Activated B cell treated with CpG ODN at 0.5 μM for 24 hours (primary cell): ENCODE measurements around the gene ANXA8. TPM values are rescaled to one million over a fixed set of nuclear protein-coding genes. Genes with fewer than 3 reads are reported as not detected.
"Not testable (repeated sequence)": the region's sequence is repeated elsewhere in the genome, so short reads cannot be mapped to it uniquely, and the experiment has no call there.

ENCODE experiments used
- ATAC-seq: fragments of 200-7000 bp; cut with Tn5 transposase; one replicate; pipeline ENCODE4 v1.10.0; 2021; ENCODE audit warnings: low read depth, mild to moderate bottlenecking, moderate library complexity
- CTCF ChIA-PET: fragments of 350-600 bp; sonication (Branson Sonifier 250); formaldehyde crosslinking; loops from one replicate; lab custom pipeline; 2021; ENCODE audit warnings: antibody characterized with exemption; lab: Charles Lee
- POLR2A ChIA-PET: fragments of 350-600 bp; sonication (Branson Sonifier 250); formaldehyde crosslinking; loops from one replicate; lab custom pipeline; 2021; ENCODE audit warnings: antibody characterized with exemption; lab: Charles Lee
- DNase-seq: peaks from one replicate; pipeline ENCODE4 v3.0.0; 2022
- H3K27ac Mint-ChIP-seq: one replicate; pipeline ENCODE4 v1.8.0; 2020; ENCODE audit warnings: mixed read lengths
- H3K27me3 Mint-ChIP-seq: one replicate; pipeline ENCODE4 v1.8.0; 2021; ENCODE audit warnings: mixed read lengths
- H3K36me3 Mint-ChIP-seq: one replicate; pipeline ENCODE4 v1.8.0; 2021; ENCODE audit warnings: low read depth, mixed read lengths
- H3K4me1 Mint-ChIP-seq: one replicate; pipeline ENCODE4 v1.8.0; 2021; ENCODE audit warnings: mixed read lengths
- H3K4me3 Mint-ChIP-seq: one replicate; pipeline ENCODE4 v1.8.0; 2020; ENCODE audit warnings: mild to moderate bottlenecking, mixed read lengths
- H3K9me3 Mint-ChIP-seq: one replicate; pipeline ENCODE4 v1.8.0; 2020; ENCODE audit warnings: mixed read lengths
- intact Hi-C: fragments of 100-400 bp; cut with micrococcal nuclease; formaldehyde crosslinking; loops from one replicate; pipeline ENCODE4 v1.15.1; 2024
- total RNA-seq: library from RNA; stranded (reverse); gene quantifications from 2 replicates; pipeline ENCODE4 v1.2.3, GENCODE V29; 2022

Gene ANXA8
- total RNA-seq, 1 donor from 2014 or later, result not detected

DNA sequence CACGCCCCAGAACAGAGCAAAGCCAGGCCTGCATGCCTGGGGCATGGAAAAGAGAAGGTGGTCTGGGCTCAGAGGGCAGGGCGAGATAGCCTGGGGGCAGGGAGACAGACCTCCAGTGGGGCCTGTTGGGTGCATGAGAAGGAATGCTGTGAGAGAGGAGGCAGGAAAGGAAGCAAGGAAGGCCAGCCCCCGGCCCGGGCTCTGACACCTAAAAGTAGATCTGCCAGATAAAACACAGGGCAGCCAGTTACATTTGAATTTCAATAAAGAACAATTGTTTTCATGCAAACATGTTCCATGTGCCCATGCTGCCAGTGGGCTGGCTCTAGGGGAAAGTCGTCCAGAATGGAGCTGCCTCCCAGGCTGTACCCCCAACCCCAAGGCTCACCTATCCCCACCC, 5.8 kb downstream of the ANXA8 start:
- CTCF ChIA-PET, H3K27ac Mint-ChIP-seq, H3K27me3 Mint-ChIP-seq, DNase-seq, H3K9me3 Mint-ChIP-seq, intact Hi-C loops, ATAC-seq, H3K36me3 Mint-ChIP-seq, POLR2A ChIA-PET, H3K4me1 Mint-ChIP-seq, H3K4me3 Mint-ChIP-seq: not testable (repeated sequence)

DNA sequence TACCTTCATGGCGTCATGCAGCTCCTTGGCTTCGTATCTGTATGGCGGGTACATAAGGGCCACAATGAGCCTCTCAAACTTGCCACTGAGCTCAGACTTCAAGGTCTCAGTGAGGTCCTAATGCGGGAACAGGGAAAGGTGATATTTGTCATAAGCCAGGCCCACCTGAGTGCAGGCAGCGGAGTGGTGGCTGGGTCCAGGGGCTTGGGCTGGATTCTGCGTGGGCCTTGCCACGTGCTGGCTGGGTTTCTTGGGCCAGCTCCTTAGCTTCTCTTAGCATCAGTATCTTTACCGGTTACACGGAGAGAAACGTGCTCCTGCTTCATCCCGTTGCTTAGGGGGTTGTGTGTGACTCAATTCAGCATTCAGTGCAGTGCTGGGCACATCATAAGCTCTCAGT, 6.8 kb downstream of the ANXA8 start:
- ATAC-seq, H3K4me1 Mint-ChIP-seq, DNase-seq, intact Hi-C loops, H3K27ac Mint-ChIP-seq, H3K36me3 Mint-ChIP-seq, H3K9me3 Mint-ChIP-seq, H3K4me3 Mint-ChIP-seq, CTCF ChIA-PET, POLR2A ChIA-PET, H3K27me3 Mint-ChIP-seq: not testable (repeated sequence)

DNA sequence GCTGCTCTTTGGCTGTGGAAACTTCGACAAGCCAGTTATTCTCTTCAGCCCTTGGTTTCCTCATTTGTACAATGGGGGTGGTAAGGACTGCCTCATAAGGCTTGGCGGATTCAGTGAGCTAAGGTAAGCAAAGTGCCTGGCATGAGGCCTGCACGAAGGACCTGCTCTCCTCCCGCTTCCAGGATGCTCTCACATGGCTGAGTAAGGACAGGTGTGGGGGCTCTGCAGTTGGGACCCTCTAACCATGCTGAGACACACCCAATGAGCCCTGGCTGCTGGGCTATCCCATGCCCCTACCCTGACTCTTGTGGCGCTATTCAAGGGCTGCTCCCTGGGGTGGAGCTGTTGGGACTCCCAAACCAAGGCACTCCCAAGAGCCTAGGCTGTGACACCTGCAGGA, 8.8 kb downstream of the ANXA8 start:
- H3K4me1 Mint-ChIP-seq, POLR2A ChIA-PET, DNase-seq, ATAC-seq, CTCF ChIA-PET, H3K27me3 Mint-ChIP-seq, H3K36me3 Mint-ChIP-seq, H3K27ac Mint-ChIP-seq, H3K4me3 Mint-ChIP-seq, H3K9me3 Mint-ChIP-seq, intact Hi-C loops: not testable (repeated sequence)

DNA sequence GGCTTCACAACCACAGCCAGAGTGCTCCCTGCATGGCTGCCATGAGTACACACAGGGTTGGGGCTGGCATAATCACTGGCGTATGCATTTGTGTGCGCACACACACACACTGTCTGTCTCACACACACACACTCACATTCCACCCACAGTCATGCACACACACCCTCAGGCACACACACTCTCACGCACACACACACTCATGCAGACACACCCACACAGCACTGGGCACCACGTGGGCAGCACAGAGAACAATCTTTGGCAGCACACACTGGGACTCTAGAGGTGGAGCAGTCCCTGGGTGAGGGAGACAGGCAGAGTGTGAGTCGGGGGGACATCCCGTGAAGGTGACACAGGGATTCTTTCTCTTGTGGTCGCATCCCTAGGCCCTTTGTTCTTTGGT, 10.4 kb downstream of the ANXA8 start:
- H3K4me1 Mint-ChIP-seq, intact Hi-C loops, H3K27ac Mint-ChIP-seq, DNase-seq, H3K4me3 Mint-ChIP-seq, H3K27me3 Mint-ChIP-seq, ATAC-seq, H3K36me3 Mint-ChIP-seq, H3K9me3 Mint-ChIP-seq, CTCF ChIA-PET, POLR2A ChIA-PET: not testable (repeated sequence)

DNA sequence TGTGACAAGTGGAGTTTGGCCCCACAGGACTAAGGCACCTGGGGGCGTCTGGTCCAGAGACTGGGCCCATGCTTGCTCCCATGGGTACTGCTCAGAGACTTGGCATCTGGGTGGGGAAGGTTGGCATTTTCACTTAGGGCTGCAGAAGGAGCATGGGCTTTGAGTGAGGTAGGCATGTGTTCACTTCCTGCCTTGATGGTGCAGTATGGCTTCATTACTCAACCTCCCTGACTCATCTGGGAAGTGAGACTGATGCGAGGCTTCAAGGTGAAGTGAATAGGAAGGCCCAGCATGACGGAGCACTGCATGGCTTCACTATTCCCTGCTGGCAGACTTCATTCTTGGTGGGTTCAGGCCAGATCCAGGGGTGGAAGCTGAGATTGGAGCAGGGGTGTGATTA, 11.3 kb downstream of the ANXA8 start:
- ATAC-seq, intact Hi-C loops, POLR2A ChIA-PET, CTCF ChIA-PET, H3K9me3 Mint-ChIP-seq, H3K36me3 Mint-ChIP-seq, H3K27ac Mint-ChIP-seq, H3K4me3 Mint-ChIP-seq, H3K27me3 Mint-ChIP-seq, DNase-seq, H3K4me1 Mint-ChIP-seq: not testable (repeated sequence)

DNA sequence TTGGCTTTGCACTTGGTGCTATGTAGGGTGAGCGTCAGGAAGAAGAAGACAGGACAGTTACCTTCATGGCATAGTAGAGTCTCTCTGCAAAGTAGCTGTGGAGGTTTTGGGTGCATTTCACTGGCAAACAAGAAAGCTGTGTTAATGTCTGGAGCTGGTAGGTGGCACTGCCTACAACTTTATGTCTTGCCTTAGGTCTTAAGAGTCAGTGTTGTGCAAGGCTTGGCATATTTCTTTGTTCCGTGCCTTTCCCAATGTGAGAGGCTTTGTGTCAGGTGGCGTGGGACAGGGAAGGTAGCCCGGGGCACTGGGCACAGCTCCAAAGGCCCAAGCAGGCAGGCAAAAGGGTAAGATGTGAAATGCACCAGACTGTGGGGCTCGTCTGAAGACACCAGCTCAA, 11.8 kb downstream of the ANXA8 start:
- ATAC-seq, CTCF ChIA-PET, H3K27me3 Mint-ChIP-seq, H3K9me3 Mint-ChIP-seq, H3K4me1 Mint-ChIP-seq, H3K4me3 Mint-ChIP-seq, DNase-seq, intact Hi-C loops, POLR2A ChIA-PET, H3K27ac Mint-ChIP-seq, H3K36me3 Mint-ChIP-seq: not testable (repeated sequence)

DNA sequence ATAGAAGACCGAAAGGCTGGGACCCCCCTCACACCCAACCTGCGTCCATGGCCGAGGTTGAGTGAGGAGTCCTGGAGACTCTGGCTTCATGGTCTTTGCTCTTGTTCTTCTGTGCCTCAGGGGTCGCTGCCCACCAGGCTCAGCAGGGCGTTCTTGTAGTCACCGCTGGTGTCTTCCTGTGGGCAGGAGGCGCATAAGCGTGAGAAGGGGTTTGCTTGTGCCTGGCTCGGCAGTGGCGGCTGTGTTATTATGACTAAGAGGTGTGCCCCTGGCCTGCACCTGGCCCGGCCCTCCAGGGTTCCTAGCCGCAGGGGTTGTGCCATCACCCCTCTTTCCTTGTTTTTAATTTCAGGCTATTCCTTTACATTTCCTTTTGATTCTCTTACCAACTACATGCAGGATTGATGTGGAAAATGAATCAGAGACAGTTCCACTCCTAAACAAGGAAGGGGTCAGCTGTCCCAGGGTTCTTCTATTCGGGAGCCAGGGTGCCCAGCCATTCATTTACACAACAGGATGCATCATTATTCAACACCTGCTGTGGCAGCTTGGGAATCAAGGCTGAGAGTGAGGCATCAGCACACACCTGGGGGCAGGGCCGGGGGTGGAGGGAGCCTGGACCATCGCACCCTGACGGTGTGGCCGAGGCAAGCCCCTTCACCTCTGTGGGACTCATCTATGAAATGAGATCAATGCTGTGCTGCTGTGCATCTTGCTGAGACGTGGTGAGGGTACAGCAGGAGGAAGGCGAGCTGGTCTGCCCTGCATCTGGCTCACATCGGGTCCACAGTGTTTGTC, 15.0 kb downstream of the ANXA8 start:
- H3K36me3 Mint-ChIP-seq, CTCF ChIA-PET, DNase-seq, H3K4me1 Mint-ChIP-seq, H3K27ac Mint-ChIP-seq, H3K27me3 Mint-ChIP-seq, ATAC-seq, H3K4me3 Mint-ChIP-seq, H3K9me3 Mint-ChIP-seq, intact Hi-C loops, POLR2A ChIA-PET: not testable (repeated sequence)

DNA sequence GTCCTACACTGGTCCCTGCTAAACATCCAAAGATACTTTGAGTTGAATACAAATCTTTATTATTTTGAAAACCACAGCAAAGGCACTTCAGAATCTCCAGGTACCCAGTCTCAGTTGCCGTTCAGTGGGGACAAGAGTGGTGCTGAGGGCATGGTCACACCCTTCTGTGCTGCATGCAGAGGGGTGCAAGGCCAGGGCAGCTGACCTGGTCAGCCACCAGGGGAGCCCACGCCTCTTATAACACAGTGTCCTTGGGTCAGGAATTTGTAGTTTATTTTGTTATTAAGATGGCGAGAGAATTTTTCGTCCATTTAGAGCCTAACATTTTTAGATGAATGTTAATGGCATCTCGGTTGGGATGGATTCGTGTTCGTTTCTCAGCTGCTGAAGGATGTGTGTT, 16.0 kb downstream of the ANXA8 start:
- H3K9me3 Mint-ChIP-seq, ATAC-seq, H3K27ac Mint-ChIP-seq, POLR2A ChIA-PET, DNase-seq, H3K4me1 Mint-ChIP-seq, intact Hi-C loops, H3K4me3 Mint-ChIP-seq, H3K27me3 Mint-ChIP-seq, H3K36me3 Mint-ChIP-seq, CTCF ChIA-PET: not testable (repeated sequence)

DNA sequence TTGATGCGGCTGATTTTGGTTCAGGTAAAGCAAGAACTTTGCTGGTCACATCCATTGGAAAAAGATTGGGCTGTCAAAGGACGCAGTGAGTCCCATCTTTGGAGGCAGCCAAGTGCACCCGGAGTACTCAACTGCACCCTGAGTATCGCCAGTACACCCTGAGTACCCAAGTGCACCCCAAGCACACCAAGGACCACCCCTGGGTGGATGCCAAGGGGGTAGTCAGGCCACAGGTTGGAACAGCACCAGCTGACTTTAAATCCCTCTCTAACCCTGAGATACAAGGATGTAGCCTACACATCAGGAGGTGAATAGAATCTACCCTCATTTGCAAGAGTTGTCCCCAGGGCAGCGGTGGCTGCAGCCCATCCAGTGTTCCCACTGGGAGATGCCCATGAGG, 16.5 kb downstream of the ANXA8 start:
- CTCF ChIA-PET, H3K4me1 Mint-ChIP-seq, H3K4me3 Mint-ChIP-seq, H3K27me3 Mint-ChIP-seq, POLR2A ChIA-PET, ATAC-seq, H3K27ac Mint-ChIP-seq, intact Hi-C loops, DNase-seq, H3K36me3 Mint-ChIP-seq, H3K9me3 Mint-ChIP-seq: not testable (repeated sequence)

DNA sequence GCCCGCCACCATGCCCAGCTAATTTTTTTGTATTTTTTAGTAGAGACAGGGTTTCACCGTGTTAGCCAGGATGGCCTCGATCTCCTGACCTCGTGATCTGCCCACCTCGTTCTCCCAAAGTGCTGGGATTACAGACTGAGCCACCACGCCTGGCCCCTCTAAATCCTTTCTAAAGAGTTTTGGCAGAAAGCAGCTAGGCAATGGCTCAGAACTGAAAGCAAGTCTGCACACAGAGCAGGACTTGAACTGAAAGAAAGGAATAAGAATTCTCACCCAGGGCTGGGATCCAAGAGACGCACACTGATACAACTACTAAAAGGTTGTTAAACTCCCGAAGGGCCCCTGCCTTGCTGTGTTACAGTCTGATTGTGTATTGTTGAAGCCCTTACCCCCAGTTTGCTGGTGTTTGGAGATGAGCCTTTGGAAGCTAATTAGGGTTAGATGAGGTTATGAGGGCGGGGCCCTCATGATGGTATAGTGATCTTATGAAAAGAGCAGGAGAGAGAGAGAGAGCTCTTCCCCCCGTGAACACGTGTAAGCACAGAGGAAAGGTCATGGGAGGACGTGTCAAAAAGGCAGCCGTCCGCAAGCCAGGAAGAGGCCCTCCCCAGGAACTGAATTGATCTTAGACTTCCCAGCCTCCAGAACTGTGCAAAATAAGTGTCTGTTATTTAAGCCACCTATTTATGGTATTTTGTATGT, 18.5 kb downstream of the ANXA8 start:
- H3K4me3 Mint-ChIP-seq, H3K4me1 Mint-ChIP-seq, CTCF ChIA-PET, H3K27ac Mint-ChIP-seq, ATAC-seq, H3K9me3 Mint-ChIP-seq, DNase-seq, intact Hi-C loops, H3K27me3 Mint-ChIP-seq, H3K36me3 Mint-ChIP-seq, POLR2A ChIA-PET: not testable (repeated sequence)

DNA sequence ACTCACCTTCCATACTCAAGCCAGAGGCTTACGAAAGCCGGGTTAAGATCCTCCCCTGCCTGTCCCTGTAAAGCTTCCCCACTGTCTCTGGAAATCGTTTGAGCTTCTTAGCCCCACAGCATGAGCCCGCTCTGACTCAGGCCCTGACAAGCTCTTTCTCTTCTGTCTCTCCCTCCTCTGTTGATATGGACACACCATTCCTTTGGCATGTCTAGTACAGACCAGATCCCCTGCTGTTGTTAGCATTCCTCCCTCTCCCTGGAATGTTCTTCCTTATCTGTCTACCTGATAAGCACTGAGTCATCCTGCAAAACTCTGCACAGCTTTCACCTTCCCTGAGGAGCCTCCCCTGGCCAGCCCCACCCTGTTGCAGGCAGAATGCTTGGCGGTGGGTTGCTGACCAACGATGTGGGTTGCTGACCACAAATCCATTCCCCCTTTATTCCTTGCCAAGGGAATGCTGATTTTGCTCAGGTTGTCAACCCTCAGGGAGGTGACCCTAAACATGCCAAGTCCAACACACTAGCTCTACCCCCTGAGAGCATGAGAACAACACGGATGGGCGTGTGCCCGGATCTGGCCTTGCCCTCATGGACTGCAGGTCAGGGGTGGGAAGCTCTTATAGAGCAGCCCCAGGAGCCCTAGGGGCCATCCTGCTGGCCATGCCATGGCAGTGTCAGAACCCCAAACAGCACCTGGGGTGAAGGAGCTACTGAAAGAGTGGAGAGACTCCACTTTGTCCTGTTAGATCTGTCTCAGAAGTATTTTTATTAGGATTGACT, 21.1 kb downstream of the ANXA8 start:
- H3K4me1 Mint-ChIP-seq, H3K27me3 Mint-ChIP-seq, H3K36me3 Mint-ChIP-seq, intact Hi-C loops, H3K27ac Mint-ChIP-seq, DNase-seq, H3K4me3 Mint-ChIP-seq, H3K9me3 Mint-ChIP-seq, ATAC-seq, POLR2A ChIA-PET, CTCF ChIA-PET: not testable (repeated sequence)

DNA sequence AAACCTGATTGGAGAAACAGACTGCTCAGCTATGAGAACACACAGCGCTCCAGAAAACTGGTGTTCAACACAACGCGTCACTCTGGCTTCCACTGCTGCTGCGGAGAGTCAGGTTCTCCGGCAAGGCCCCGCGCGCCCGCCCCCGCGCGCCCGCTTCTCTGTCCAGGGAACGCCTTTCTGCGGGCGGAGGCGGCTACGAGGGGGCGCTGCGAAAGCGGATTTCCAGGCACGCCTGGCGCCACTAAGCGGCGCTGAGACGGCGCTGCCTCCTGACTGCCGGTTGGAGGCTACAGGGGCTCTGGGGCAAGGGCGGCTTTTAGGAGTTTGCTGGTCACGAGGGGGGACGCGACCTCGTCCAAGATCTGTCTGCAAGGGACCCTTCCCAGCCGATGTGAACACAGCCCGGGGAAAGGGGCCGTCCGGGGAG, 22.6 kb downstream of the ANXA8 start:
- H3K4me1 Mint-ChIP-seq, H3K27me3 Mint-ChIP-seq, H3K27ac Mint-ChIP-seq, H3K36me3 Mint-ChIP-seq, POLR2A ChIA-PET, H3K4me3 Mint-ChIP-seq, H3K9me3 Mint-ChIP-seq, DNase-seq, ATAC-seq, CTCF ChIA-PET, intact Hi-C loops: not testable (repeated sequence)
